ENCODE results near the gene FRMD4B.

Gene FRMD4B

DNA sequence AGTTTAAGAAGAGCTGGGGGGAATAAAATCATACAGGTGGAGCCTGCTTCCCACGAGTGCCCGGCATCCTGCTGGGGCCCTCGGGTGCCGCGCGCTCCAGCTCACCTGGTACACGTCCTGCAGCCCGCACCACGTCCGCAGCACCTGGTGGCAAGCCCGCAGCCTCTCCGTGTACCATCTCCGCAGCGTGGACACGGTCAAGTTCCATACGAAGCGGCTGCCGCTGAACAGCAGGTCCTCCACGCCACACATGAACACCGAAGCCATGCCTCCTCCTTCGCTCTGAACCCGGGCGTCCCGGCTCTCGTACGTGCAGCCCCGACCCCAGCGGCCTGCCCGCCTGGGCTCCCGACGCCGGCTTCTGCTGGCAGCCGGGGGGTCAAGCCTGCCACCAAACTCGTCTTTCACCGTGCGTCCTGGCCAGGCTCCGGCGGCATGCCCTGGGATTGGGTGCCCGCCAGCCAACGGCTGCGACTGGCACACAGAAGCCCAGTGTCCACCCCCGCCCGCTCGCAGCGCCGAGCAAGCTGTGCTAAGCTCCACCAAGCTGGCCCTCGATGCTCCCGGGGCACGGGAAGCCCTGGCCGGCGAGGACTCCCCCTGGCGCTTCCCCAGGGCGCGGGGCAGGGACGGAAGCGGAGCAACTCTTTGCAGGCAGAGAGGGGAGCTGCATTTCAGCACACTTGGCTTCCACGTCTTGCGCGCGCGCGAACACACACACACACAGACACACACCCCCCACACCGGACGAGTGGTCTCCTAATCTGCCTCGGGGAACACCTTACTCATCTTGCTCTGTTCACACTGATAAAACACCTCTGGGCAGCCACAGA lies at the start of gene FRMD4B:
TSS of gene FRMD4B (minus strand) at position 366 of the 833 bp plus-strand sequence. CDS start at position 267, 99 bp downstream.
- DNase-seq = peak; percentile 38

DNA sequence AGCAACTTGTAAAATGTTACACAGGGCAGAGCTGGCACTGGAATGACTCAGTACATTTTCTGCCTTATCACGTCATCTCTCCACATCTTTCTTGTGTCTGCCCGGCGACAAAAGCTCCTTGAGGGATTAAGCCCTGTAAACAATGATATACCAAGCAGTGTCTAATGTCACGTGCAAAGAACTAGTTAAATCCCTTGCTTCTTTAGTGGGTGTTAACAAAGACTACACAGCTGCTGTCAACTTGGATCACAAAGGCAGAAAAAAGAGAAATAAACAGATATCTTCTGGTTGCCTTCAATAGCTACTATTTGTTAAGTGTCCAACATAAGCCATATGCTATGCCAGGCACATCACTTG lies 48.1 kb upstream of the FRMD4B start:
- DNase-seq = no peak

DNA sequence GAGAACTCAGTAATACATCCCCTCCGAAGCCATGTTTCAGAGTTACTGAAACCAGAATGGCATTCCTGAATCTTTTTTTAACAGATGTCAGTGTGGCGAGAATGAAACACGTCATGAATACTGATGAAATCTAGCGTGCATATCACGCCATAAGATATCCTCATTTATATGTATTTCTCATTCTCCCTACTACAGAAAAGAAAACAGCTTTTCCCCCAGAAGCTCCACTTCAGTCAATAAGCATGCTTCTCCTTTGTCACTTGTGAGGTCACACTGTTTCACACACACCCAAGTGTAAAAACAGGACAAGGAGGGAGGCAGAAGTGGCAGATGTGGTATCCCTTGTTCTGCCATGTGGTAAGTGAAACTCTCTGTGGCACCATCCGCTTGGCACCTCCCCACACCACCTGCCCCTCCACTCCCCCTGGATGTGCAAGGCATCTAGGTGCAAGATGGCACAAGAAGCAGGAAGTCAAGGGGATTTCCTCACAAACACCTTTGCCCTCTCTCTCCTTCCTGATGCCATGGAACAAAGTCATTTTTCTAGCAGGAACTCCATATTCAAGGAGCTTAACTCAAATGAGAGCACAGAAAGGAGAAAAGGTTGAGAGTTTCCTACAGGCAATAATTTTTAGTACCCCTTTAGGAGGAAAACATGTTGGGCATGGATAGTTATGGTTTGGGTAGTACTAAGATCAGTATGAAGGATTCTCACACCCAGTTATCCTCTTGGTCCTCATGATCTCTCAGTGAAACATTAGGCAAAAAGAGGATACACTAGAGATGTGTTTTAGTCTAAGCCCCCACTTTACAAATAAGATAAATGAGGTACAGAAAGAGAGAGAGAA lies 47.5 kb upstream of the FRMD4B start:
- DNase-seq = no peak

DNA sequence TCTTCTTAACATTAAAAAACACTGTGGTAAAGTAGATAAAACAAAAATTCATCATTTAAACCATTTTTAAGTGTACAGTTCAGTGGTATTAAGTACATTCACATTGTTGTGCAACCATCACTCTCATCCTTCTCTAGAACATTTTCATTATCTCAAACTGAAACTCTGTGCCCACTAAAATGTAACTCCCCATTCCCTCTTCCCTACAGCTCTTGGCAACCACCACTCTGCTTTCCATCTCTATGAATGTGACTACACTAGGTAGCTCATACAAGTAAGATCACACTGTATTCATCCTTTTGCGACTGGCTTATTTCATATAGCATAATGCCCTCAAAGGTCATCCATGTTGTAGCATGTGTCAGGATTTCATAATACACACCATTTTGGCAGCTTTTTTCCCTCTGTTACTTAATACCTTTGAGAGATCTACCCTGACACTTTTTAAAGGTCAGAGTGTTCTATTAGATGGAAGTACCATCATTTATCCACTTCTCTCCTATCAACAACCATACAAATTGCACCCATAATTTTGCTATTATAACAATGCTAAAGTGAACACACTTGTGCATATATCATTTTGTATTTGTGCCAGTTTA lies 42.9 kb upstream of the FRMD4B start:
- no peak for DNase-seq

DNA sequence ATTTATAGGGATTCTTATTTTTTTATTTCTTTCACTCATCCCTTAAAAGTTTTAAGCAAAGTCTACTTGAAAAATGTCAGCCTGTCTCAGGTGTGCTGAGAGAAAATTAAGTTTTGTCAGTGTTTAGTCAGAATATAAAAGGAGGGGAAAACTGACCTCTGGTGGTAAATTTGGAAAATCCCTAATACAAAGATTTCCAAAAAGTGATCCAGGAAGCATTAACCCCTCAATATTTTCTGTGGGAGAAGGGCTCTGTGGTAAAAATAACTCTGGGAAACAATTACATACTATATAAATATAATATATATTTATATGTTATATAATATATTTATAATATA lies 41.0 kb upstream of the FRMD4B start:
- no peak for DNase-seq

DNA sequence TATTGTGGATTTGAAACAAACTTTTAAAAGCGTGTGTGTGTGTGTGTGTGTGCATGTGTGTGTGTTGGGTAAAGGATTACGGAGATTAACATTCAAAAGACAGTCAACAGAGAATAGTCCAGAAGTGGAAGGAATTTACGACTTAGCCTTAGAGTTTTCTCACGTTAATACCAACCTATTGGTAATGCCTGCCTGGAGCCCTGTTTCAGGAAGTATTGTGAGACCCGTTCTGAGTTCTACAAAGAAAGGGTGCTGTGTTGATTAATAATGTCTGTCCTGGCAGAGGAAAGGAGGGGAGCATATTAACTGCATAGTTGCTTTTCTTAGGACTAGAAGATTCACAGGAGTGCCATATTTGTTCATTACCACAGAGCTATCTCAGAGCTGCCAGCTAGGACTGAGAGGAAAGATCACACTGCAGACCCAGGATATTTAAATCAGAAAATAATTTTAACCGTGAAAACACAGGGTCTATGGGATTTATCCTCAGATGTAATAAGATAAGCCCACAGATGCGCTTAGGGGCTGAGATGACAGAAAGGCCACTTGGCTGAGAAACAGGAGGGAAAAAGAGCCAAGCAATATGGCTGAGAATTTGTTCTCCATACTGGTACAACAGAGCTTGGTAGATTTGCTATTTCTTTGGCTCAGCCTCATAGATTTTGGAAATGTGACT lies 40.5 kb upstream of the FRMD4B start:
- DNase-seq = no peak

DNA sequence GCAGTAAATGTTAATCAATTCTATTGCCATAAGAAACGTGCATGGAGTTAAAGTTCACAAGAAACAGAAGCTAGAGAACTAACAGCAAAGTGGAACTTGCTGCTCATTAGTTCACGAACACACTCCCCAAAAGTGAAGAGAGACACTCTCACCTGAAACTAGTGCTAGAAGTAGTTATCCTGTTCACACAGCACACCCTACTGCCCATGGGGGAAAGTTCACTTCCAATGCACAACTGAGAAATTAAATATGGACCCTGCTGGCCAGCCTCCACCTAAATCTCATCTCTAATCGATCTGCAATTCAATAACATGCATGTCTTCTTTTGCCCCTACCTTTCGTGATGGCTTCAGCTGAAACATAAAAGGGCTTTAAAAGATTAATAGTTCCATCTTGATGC lies 39.4 kb upstream of the FRMD4B start:
- peak; percentile 3 for DNase-seq

DNA sequence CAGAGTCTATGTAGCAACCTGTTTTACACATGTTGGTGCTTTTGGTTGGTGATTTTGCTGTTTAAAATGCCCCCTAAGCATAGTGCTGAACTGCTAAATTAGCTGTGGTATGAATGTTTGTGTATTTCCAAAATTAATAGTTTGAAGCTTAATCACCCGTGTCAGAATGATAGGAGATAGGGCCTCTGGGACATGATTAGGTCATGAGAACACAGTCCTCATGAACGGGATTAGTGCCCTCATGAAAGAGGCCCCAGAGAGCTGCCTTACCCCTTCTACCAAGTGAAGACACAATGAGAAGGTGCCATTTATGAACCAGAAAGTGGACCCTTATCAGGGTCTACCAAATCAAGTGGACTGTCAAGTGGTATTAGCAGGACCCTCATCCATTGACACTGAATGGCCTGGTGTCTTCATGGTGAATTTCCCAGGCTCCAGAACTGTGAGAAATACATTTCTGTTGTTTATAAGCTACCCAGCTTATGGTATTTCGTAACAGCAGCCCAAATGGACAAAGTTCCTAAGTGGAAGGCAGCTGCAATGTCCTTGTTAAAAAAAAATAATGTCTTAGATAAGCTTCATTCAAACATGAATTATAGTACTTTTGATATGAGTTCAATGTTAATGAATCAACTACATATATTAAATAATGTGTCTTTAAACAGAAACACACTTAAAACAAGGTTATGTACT lies 37.7 kb upstream of the FRMD4B start:
- no peak for DNase-seq

DNA sequence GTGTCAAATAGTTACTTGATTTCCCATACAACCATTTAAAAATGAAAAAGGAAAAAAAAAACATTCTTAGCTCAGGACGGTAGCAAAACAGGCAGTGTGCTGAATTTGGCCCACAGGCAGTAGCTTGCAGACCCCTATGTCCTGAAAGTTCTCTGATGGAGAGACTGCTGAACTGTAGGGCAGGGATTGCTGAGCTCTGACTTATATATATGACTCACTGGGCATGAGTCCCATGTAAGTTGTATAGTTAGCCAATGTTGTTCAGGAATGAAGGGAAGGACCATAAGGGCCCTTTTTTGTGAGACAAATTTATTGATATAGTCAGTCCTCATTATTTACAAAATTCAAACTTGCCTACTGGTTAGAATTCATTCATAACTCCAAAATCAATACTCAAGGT lies 36.9 kb upstream of the FRMD4B start:
- no peak for DNase-seq

DNA sequence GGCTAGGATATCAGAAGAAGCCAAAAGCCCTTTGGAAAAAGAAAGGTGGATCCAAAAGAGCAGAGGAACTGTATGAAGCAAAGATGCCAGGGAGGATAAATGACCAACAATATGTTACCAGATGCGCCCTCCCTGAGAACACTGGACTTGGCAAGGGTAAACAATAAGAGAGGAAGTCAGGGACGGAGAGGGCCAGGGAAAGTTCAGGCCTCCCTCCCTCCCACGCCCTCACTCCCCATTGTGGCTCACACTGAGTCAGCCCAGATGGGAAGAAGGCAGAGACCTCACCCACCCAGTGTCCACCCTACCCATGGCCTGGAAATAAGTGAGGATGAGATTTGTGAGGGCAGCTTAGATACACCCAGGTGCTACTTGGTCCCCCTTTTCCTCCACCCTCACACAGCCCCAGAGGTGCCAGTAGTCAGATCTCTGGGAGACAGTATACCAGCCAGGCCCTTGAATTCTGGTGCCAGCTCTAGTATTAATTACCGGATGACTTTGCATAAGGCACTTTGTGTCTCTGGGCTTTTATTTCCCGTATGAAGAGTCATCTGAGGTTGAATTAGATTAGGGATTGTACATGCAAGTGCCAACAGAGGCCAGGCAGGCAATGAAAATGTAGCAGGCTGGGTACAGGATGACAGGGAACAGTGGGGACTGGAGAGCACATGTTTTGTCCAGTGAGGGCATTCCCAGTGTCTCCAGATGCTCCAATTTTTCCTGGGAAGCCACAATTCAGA lies 35.1 kb upstream of the FRMD4B start:
- DNase-seq = no peak

DNA sequence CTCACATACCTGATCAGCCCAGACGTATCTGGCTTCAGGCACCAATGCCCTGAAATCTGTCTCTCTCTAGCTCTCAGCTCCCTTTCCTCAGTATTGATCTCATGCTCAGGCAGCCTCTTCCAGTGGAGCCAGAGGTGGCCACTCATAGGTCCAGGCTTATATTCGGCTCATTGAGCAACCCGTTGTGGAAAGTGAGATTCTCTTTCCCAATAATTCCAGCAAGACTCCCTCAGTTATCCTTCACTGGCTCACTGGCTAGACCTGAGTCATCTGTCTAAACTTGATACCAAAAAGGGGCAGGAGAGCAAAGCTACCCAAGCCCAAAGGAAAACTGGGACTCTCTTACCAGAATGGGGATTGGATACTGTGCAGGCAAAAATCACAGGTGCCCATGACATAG lies 33.4 kb upstream of the FRMD4B start:
- DNase-seq = no peak

DNA sequence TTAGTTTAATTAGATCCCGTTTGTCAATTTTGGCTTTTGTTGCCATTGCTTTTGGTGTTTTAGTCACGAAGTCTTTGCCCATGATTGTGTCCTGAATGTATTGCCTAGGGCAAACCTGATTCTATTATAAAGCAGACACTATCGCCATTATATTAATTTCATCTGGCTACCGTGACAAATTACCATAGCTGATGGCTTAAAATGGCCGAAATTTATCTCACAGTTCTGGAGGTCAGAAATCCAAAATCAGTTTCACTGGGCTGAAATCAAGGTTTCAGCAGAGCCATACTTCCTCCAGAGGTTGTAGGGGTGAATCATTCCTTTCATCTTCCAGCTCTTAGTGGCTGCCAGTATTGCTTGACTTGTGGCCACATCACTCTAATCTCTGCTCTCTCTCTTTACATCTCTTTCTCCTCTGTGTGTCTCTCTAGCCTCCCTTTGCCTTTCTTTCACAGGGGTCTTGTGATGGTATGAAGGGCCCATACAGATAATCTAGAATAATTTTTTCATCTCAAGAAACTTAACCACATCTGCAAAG lies 31.7 kb upstream of the FRMD4B start:
- no peak for DNase-seq

DNA sequence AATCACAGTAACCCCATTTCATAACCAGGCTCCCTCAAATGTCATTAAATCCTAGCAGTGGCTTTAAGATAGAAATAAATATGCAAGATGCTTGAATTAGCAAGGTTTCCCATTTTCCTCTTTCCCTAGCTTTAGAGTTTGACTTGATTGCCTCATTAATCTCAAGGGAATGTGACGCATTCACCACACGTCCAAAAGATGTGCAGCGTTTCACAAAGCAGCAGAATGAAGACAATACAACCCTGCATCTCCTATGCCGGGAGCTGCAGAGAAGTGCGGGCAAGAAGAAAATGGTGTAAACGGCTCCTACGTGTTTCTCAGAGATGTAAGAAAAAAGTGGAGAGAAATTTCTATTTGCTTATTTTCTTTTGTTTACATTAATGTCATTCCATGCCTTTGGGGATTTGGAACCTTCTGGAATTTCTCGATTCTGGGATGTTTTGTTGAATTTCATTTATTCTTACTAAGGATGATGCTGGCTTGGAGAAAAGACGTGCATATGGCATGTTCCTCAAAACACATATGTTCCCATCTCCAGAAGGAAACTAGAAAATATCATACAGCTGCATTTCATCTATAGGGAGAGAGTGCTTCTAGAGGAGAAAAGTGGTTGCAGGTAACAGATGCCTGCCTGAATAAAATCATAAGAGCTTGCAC lies 27.8 kb upstream of the FRMD4B start:
- DNase-seq = no peak

DNA sequence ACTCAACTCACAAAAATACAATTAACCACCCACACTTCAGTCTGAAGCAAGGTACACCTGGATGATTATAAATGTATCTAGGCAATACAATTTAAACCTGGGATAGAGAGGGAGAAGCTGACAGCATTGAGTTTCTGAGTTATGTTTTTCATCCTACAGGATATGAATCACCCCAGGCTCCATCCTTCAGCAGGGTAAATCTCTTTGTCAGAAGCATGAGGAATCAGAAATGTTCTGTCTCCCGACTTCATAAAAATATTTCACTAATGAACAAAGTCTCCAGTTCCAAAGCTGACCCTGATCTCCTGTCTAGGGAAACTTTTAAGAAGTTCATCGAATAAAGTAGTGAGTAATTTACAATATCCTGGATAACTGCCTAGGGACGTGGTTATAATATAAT lies 25.5 kb upstream of the FRMD4B start:
- peak; percentile 1 for DNase-seq

DNA sequence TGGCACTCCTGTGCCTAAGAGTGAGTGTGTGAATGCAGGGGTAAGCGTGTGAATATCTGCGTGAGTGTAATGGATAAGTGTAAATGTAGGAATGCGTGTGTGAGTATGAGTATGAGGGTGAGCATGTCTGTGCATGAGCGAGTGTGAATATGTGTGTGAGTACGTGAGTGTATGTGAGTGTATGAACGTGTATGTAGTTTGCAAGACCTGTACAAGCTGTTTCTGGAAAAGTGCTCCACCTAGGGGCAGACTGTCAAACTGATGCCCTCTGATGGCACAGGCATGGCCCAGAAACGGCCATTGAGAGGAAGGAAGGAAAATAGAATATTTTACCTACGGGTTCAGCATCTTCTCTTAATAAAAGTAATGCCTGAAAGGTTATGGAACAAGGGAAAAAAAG lies 24.4 kb upstream of the FRMD4B start:
- DNase-seq = peak; percentile 54

DNA sequence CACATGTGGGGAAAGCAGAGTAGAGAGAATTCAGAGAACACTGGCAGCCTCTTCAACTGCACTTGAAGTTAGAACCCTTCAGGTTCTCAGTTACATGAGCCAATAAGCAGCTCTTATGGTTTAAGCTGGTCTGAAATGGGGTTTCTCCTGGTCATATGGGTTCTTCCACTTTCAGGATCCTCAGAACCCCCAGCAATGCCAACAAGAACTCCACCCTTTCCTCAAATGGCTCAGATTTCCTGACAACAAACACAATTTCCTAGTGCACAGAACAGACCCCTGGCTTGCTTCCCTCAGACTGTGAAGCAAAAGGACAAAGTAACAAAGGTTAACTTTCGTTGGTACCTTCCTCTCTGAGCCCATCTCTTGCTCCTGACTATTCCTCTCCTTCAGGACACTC lies 23.9 kb upstream of the FRMD4B start:
- no peak for DNase-seq

DNA sequence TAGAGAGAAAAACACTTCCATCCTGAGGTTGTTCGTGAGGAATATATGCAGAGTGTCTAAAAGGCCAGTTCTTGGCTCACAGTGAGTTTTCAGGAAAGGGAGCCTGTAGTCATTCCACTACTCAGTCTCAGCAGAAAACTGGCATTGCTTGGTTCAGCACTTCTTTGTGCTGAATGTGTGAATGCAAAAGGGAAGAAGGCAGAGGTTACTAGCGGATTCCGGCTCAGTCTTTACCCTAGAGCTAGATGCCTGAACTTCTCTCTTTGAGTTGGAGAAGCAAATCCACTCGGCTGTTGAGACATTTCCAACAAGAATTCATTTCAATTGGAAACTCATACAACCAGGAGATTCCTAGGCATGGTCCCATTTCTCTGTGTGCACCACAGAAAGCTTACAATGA lies 23.1 kb upstream of the FRMD4B start:
- DNase-seq = no peak

DNA sequence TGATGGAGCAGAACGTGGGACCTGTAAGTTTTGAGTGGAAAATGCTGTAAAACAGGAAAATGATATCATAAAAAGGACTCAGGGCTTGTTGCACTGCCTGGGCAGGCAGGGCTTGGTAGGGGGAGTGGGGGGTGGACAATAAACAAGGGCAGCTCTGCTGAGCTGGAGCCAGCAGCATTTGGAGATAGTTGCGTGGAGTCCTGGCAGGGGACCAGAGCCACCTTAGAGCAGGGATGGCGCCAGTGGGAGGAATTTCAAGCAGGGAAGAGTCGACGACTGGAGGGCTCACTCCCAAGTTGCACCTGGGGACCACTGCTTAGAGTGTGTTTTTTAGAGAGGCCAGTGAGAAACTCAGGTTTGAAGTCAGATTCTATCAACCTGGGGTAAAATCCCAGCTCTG lies 22.7 kb upstream of the FRMD4B start:
- DNase-seq = no peak

DNA sequence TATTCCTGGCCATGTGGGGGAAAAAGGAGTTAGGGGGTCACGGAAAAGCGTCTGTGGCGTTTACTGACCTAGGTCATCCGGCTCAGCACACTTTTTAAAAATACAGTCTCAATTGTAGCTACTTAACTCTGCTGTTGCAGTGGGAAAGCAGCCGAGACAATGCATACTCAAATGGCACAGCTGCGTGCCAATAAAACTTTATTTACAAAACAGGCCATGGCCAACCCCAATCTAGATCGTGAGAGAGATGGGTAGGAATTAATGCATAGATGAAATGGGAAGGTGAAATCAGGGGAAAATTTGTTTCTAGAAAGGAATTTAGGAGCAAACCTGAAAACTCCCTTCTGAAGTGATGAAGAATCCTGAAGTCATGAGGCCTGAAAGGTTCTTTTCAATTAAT lies 22.0 kb upstream of the FRMD4B start:
- no peak for DNase-seq

DNA sequence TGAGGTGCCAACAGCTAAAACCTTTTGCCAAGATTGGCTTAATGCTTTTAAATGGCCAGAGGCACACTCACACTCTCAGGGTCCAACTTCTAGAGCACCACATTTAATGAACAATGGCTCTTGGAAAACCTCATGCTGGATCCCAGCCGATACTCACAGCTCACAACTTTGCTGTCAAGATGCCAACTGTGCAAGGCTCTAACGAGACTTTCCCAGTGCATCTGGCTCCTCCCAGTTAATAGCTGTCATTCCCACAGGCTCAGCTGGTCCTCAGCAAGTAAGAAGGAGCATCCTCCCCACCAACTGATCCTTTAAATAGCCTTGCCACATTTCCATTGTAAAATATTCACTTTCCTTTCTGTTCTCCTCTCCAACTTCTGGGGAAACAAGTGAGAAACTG lies 20.3 kb upstream of the FRMD4B start:
- no peak for DNase-seq

DNA sequence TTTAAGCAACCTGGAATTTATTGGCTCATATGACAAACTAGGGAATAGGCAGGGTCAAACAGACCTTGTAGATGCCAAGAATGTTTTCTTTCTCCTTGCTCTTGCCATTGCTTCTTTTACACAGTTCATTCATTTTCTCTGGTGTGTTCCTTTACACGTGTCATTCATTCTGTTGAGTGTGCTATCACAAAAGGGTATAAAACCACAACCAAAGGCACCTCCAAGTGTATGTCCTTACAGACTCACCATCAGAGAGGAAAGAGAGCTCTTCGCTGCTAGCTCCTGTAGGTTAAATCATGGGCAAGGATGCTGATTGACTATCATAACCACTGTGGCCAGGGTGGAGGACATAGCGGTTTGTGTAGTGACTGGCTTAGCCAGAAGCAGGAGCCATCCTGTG lies 19.2 kb upstream of the FRMD4B start:
- no peak for DNase-seq
